ENCODE data around the gene GAGE12J. TPM values are rescaled to one million over a fixed set of nuclear protein-coding genes. Genes with fewer than 3 reads are reported as not detected.
"Not testable (repeated sequence)": the region's sequence is repeated elsewhere in the genome, so short reads cannot be mapped to it uniquely, and the experiment has no call there.

Gene GAGE12J, protein sequence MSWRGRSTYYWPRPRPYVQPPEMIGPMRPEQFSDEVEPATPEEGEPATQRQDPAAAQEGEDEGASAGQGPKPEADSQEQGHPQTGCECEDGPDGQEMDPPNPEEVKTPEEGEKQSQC
- not detected in 2 replicates for total RNA-seq

GRCh38 chrX:49321737-49322136, at the start of gene GAGE12J:
GAGE12J (plus strand) TSS chrX:49322037; CDS start chrX:49323194, 1,157 bp downstream.
- not testable (repeated sequence) for DNase-seq (ENCODE audit: extremely low read depth, low read depth, low spot score)

DNA sequence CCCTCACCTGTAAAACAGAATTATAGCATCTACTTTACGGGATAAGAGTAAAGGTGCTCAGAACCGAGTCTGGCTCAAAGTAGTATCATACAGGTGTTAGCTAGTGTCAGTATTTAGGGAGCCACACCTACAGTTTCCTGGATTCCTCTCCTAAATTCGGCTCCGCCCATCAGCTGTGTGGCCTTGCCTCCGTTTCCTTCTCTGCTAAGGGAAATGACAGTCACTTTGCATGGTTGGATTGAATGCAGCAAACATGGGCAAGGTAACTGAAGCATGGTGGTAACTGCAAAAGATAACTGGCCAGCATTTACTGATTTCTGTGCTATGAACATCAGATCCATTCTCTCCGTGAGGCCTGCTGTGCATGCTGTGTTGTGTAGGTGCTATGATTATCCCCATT, 49.4 kb upstream of the GAGE12J start:
- DNase-seq (ENCODE audit: extremely low read depth, low read depth, low spot score), result no peak

DNA sequence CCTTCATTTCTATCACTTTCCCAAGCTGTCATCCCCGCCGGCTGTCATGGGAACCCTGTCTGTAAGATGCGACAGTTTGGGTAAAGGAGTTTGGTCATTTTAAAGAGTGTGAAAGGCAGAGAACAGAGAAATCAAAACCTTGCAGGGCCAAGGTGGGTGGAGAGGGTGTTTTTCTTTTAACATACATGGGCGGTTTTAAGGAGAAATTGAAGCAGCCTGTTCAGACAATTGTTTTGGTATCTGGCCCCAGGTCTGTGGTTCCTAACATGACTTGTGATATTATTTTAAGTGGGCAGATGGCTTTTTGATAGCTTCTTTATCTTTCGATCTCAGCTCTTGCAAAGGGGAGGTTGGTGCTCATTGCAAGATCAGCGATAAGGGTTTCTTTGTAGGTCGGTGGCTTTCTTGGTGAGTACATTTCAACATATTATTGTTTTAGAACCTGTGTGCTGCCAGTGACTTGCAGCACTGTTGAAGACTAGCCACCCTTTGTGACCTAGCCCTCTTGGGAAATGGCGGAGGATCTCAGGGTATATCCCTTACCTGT, 48.6 kb upstream of the GAGE12J start:
- DNase-seq (ENCODE audit: extremely low read depth, low read depth, low spot score), result no peak

GRCh38 chrX:49276207-49276606, 45.6 kb upstream of the GAGE12J start:
- DNase-seq (ENCODE audit: extremely low read depth, low read depth, low spot score), result no peak

- no peak for DNase-seq (ENCODE audit: extremely low read depth, low read depth, low spot score)
Measured at GRCh38 chrX:49276671-49277534, 44.9 kb upstream of the GAGE12J start.

DNA sequence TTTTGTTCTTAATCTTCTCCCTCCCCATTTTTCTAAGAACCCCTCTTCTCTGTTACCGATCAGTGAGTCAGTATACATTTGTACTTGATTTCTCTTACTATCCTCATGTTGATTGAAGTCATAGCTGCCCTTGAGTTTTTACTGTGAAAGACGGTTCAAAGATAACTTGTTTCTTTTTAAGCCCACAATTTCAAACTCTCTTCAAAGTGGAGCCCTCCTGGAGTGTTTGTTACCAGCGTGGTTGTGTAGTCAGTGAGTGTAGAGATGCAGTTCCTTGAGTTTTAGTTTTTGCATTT, 44.4 kb upstream of the GAGE12J start:
- no peak for DNase-seq (ENCODE audit: extremely low read depth, low read depth, low spot score)

GRCh38 chrX:49278081-49278480, 43.8 kb upstream of the GAGE12J start:
- DNase-seq (ENCODE audit: extremely low read depth, low read depth, low spot score), result no peak

DNA sequence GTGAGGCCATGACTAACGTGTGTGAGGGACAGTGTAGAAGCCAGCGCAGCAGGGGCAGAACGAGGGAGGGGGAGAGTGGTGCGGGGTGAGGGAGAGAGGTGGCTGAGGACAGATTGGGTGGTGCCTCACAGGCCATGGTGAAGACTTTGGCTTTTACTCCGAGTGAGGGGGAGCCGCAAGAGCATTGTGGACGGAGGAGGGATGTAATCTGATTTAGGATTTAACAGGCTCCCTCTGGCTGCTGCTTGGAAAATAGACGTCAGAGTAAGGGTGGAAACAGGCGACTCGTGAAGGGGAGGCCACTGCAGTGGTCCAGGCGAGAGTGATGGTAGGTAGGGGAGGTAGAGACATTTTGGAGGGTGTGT, 39.2 kb upstream of the GAGE12J start:
- DNase-seq (ENCODE audit: extremely low read depth, low read depth, low spot score), result no peak

DNA sequence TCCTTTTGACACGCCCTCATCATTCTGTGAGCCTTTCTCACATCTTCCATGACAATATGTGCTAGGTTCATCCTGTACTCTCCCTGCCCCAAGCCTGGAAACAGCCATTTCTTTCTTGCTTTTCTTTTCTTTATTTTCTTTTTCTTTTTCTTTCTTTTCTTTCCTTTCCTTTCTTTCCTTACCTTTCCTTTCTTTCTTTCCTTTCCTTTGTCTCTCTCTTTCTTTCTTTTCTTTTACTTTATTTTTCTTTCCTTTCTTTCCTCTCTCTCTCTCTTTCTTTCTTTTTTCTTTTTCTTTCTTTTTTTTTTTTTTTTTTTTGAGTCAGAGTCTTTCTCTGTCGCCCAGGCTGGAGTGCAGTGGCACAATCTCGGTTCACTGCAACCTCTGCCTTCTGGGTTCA, 37.6 kb upstream of the GAGE12J start:
- no peak for DNase-seq (ENCODE audit: extremely low read depth, low read depth, low spot score)

DNA sequence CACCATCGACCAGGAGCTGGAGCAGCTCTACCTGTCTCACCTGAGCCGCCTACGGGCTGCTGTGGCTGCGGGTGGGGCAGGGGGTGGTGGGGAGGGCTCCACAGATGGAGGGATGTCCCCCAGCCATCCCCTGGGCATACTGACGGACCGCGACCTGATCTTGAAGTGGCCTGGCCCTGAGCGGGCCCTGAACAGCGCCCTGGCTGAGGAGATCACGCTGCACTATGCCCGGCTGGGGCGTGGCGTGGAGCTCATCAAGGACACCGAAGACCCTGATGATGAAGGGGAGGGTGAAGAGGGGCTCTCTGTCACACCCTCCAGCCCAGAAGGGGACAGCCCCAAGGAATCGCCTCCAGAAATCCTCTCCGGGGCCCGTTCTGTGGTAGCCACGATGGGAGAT, 35.7 kb upstream of the GAGE12J start:
- no peak for DNase-seq (ENCODE audit: extremely low read depth, low read depth, low spot score)

GRCh38 chrX:49286581-49286980, 35.3 kb upstream of the GAGE12J start:
- no peak for DNase-seq (ENCODE audit: extremely low read depth, low read depth, low spot score)

DNA sequence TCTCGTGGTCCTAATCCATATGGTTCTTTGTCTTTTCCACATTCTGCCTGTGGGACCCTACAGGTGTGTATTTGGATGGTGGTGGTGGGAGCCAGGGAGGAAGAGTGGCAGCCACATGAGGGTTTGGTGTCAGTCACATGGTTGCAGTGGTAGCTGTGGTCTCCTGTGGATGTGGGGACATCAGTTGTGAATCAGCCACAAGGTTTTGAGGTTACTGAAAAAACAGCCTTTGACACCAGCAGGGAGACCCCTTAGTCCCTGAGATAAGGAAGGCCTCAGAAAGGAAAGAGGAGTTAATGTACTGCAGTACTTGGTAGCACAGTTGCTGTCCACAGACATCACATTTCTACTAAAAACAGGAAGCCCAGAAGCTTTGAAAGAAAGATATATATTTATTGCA, 34.2 kb upstream of the GAGE12J start:
- no peak for DNase-seq (ENCODE audit: extremely low read depth, low read depth, low spot score)

DNA sequence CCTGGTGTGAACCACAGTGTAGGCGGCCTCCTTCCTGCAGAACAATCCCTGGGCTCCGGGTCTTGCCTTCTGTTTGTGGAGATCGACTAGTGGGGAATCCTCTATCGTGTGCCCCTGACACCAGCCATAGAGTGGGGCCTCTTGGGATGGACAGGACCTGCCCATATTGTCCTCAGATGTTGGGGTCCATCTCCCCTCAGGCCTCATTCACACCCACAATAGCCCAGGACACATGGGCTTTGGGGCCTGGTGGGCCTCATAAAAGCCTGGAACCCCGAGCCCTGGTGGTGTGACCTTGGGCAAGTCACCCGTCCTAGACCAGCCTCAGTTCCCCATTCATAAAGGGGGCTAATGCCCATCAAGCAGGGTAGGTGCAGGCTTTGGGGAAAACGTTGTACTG, 31.6 kb upstream of the GAGE12J start:
- no peak for DNase-seq (ENCODE audit: extremely low read depth, low read depth, low spot score)

GRCh38 chrX:49291615-49292337, 30.1 kb upstream of the GAGE12J start:
- DNase-seq (ENCODE audit: extremely low read depth, low read depth, low spot score), result peak; percentile 25

- DNase-seq (ENCODE audit: extremely low read depth, low read depth, low spot score), result no peak
Measured at GRCh38 chrX:49292400-49293362, 29.2 kb upstream of the GAGE12J start.

- DNase-seq (ENCODE audit: extremely low read depth, low read depth, low spot score), result not testable (repeated sequence)
Measured at GRCh38 chrX:49299293-49299692, 22.5 kb upstream of the GAGE12J start.

DNA sequence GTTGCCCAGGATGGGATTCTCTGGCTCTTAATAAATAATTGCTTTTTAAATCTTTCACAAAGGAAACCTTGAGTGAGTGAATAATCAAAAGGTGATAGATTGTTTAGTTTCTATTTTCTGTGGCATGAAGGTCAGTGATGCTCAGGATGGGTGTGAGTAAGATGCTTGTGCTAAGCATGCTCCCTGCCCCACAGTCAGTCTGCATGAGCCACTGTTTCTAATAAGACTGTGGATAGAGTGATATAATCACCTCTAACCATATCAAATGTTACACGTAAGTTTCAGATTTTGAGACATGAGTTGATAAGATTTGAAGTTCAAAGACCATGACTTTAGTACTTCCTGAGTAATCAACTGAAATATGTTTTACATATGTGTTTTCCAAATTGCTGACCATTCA, 21.1 kb upstream of the GAGE12J start:
- no peak for DNase-seq (ENCODE audit: extremely low read depth, low read depth, low spot score)

GRCh38 chrX:49303346-49303745, 18.5 kb upstream of the GAGE12J start, which contains the start of gene GAGE10:
GAGE10 (plus strand) TSS chrX:49303646; CDS start chrX:49304860, 1,214 bp downstream.
- no peak for DNase-seq (ENCODE audit: extremely low read depth, low read depth, low spot score)

DNA sequence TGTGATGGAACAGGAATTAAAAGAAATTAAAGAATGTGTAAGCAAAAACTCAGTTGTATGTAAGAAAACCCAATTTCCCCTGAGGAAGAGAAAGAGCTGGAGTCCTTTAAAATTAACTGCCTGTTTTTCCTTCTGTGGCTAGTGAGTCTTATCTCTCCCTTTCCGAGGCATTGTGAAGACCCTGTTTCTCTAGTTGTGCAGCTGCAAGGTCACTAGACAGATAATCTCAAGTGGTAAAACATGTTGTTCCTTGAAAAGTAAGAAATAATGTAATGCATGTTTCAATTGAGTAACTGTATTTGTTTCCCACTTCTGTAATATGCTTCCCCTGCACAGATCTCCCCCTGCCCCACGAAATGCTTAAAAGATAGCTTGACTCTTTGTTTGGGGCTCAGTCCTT, 14.1 kb upstream of the GAGE12J start:
- DNase-seq (ENCODE audit: extremely low read depth, low read depth, low spot score), result not testable (repeated sequence)

DNA sequence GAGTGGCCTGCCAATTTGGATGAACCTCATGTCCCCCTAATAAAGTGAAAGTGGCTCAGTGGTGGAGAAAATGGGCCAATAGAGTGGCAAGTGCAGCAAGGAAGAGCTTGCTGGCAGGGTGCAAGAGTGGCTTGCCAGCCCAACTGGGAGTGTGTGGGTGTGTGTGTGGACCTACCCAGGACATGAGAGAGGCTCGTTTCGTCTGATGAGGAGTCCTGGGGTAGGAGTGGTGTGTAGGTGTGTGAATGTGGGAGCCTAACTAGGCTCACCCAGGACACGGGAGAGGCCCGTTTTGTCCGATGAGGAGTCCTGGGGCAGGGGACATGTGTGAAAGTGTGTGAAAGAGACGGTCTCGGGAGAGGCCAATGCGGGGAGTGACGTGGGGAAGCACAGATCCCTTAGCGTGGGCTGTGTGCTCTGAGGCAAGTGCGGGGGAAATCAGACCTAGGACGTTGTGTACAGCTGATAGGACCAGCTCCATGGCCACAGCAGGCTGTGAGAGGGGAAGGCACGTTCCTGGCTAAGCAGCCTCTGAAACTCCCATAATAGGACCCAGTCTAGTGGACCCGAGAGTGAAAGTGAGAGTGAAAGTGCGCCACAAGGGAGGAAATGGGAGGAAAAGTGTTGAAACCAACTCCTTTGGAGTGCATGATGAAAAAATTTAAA, 13.1 kb upstream of the GAGE12J start:
- no peak for DNase-seq (ENCODE audit: extremely low read depth, low read depth, low spot score)
